Bronchial epithelial cell (primary cell): Measurements from ENCODE around the gene THAP12. TPM values are rescaled to one million over a fixed set of nuclear protein-coding genes. Genes with fewer than 3 reads are reported as not detected.

Experiments used
- DNase-seq: peaks from one replicate; pipeline ENCODE4 v3.0.0-alpha.2; 2010; ENCODE audit warnings: low read depth
- FAIRE-seq: peaks from 2 replicates; lab custom pipeline; 2011; peaks lifted over from hg19 to GRCh38; lab: Jason Lieb, UNC
- H3K27me3 ChIP-seq: 2 replicates; pipeline ENCODE4 v1.5.1; 2011; ENCODE audit warnings: low read length; ENCODE audit not compliant: control insufficient read depth, insufficient read depth
- H3K36me3 ChIP-seq: 2 replicates; pipeline ENCODE4 v1.5.1; 2011; ENCODE audit warnings: low read length; ENCODE audit not compliant: control insufficient read depth, insufficient read depth
- H3K4me3 ChIP-seq: 2 replicates; pipeline ENCODE4 v1.5.1; 2011; ENCODE audit warnings: mild to moderate bottlenecking, low read depth, low read length, control low read depth
- CTCF ChIP-seq: IDR thresholded peaks from 2 replicates; pipeline ENCODE4 v1.5.1; 2011; ENCODE audit warnings: mild to moderate bottlenecking, moderate library complexity, low read length, control low read depth, inconsistent platforms; ENCODE audit not compliant: insufficient read depth, severe bottlenecking
- total RNA-seq: library from RNA; depleted of rRNA; stranded (reverse); fragments of >200 nt; gene quantifications from 2 replicates; pipeline ENCODE4 v1.2.1, GENCODE V29; 2014

Gene THAP12
- total RNA-seq, 1 donor from 2014 or later = 42.9 TPM

DNA sequence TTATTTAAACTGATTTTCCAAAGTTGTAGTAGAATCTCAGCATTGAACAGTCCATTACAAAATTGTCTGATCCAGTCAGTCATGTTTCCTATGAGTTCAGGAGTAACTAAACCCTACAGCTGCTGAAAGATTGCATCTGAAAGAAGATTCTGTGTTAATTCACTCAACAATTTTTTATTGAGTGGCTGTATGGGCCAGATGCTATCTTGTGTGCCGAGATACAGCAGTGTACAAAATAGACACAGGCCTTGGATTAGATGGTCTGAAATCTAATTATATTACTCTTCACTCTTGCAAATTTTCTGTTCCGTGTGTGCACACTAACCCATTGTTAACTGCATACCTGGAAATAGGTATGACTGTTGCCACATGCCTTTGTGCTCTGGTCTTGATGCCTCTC lies 7.5 kb upstream of the THAP12 start:
- Histone ChIP-seq H3K27me3 (no peaks in the 10 kb centered on the region), H3K4me3 (no peak overlapping the region), H3K36me3 (no peaks in the 10 kb centered on the region)
- DNase-seq (no peak), FAIRE-seq (no peak)
- no peak for TF ChIP-seq CTCF

GRCh38 chr11:76385903-76386302 lies 5.0 kb upstream of the THAP12 start:
- DNase-seq (no peak), FAIRE-seq (no peak)
- H3K36me3 ChIP-seq = no peaks in the 10 kb centered on the region
- no peak for TF ChIP-seq CTCF
- H3K4me3 ChIP-seq = no peak overlapping the region
- no peaks in the 10 kb centered on the region for H3K27me3 ChIP-seq

- Histone ChIP-seq H3K36me3 (no peaks in the 10 kb centered on the region), H3K27me3 (no peaks in the 10 kb centered on the region), H3K4me3 (no peak overlapping the region)
- TF ChIP-seq CTCF = no peak
- DNase-seq = no peak
- no peak for FAIRE-seq
These were observed 1.3 kb upstream of the THAP12 start for GRCh38 chr11:76382209-76382608.

DNA sequence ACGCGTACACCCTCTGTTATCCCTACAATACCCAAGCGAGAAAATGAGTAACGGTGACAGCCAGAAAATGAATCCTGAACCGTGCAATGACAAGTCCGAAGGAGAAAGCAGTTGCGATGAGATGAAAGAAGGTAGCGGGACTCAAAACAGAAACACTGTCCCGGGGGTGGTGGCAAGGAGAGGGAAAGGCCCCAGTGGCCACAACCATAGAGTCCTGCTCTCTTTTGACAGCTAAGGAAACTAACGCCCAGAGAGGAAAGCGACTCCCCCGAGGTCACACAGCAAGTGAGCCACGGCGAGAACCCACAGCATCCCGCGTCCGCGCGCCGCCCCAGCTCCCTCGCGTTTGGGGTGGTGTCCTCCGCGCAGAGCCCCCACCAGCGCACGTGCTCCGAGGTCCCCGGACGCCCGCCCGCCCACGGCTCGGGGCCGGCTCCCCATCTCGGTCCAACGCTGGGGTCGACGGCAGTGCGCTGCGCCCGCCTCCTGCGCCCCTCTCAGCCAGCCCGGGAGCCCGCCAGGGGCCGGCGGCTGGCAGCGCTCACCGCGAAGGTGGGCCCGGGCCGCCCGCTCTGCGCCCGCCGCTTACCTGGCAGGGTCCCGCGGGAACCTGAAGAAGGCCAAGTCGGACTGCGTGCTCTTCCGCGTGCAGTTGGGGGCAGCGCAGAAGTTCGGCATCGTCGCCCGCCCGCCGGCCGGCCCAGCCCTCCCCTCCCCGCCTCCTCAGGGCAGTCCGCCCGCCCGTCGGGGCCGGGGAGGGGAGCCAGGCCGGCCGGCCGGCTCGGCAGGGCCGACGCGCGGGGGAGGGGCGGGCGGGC lies 564 bp downstream of the THAP12 start:
- no peaks in the 10 kb centered on the region for H3K27me3 ChIP-seq
- peak overlapping the region; percentile 83 for H3K4me3 ChIP-seq
- TF ChIP-seq CTCF = no peak
- no peaks in the 10 kb centered on the region for H3K36me3 ChIP-seq
- FAIRE-seq (no peak), DNase-seq (peak; percentile 23)

- no peak for DNase-seq
- no peak for FAIRE-seq
- peak overlapping the region; percentile 83 for H3K4me3 ChIP-seq
- no peaks in the 10 kb centered on the region for H3K36me3 ChIP-seq
- H3K27me3 ChIP-seq = no peaks in the 10 kb centered on the region
- TF ChIP-seq CTCF = no peak
These were observed 1.1 kb downstream of the THAP12 start for GRCh38 chr11:76379807-76380158.
